NCI-H446 treated with DMSO at 0.1 percent for 48 hours (cell line): ENCODE measurements around the gene VEPH1.
A peak's percentile ranks its signal among the peaks of the same experiment; 100 is the strongest.

Experiments used
- DNase-seq: peaks from one replicate; lab custom pipeline; 2025; lab: John Stamatoyannopoulos, UW

The VEPH1 gene

DNA sequence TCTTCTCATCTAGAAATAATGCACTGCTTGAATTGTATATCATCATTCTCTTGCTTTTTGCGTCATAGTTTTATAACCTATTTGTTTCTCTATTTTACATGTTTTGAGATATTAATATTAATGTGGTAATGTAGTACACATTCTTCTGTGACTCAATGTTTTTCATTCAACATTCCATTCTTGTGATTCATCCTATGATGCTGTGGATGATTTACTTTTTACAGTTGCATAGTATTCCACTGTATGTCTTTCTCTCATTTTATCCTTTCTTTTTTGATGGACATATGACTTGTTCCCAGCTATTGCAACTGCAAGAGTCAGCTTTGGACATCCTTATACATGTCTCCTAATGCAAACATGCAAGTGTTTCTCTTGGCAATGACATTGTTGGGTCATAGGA, 20.6 kb upstream of the VEPH1 start:
- no peak for DNase-seq

DNA sequence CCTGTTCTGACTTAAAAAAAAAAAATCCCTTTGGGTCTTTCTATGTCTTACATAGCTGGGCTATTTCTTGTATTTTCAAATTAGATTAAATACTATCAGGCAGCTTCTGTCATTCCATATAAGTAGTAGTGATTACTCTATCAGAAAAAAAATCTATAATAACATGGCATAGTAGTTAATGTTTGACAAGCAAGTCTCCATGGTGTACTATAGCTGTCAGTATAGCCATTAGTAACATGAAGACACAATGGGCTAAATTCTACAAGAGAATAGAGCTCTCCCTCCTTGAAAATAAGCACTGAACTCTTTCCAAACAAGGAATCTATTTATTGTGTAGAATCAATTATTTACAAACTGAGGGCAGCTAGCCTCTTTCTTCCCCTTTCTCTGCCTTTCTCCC, 19.4 kb upstream of the VEPH1 start:
- no peak for DNase-seq

DNA sequence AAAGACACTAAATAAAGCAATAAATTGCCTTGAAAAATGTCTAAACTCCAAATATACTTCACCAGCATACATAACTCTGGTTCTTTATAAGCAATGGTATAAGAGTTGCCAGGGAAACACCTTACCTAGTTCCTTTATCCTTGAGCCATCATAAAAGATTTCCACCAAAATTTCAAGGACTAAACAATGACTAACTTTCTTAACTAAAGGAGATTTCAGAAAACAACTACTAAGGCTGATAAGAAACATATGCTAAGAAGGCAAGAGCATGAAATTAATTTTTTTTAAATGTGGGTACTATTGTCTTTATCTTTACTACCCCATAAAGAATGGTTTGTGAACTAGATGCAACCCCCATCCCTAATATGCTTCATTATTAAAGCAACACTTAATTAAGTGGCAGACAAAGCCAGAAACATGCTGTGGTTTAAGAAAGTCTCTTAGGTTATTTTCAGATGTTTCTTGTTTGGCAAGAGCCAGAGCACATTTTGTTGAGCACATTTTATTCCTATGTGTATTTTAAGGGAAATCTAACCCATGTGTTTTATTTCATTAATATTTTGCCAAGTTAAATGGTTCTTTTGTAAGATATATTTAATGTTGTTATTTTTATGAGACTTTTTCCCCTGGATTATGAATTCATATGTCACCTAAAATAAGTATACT, 17.4 kb upstream of the VEPH1 start:
- no peak for DNase-seq

DNA sequence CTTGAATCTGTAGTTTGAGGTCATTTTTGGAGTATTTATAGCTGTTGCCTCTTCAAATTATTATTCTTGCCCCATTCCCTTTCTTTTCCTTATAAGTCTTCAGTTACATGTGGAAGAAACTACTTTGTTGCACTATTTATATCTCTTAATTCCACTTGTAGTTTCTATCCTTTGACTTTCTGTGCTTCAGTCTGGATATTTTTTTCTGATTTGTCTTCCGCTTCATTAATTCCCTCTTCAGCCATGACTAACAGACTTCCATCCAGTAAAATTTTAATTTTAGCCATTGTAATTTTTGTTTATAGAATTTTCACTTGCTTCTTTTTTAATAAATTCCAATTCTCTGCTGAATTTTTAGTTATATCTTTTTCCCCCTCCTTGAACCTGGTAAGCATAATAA, 15.7 kb upstream of the VEPH1 start:
- no peak for DNase-seq

DNA sequence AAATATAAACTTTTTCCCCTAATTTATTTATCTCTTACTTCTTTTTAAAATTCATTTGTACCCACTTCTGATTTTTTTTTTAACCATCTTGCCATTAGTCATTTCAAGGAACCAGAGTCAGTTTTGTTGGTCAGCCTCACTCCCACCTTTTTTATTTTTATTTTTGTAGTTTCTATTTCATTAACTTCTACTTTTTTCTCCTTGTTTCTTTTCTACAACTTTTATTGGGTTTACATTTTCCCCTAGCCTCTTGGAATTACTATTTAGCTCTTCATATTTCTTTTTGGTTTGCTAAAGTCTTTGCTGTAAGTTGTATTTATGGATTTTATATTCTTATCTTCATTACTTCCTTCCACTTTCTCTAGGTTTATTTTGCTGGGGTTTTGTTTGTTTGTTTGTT, 13.7 kb upstream of the VEPH1 start:
- no peak for DNase-seq

DNA sequence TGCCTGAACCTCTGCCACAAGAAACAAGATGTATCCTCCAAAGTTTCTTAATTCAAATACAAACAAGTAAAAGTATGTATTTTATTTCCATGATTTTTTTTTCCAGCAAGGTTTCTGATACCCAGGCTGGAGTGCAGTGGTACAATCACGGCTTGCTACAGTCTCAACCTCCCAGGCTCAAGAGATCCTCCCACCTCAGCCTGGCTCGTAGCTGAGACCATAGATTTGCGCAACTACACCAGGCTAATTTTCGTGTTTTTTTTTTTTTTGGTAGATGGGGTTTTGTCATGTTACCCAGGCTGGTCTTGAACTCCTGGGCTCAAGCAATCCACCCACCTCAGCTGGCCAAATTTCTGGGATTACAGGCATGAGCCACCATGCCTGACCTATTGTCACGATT, 12.2 kb upstream of the VEPH1 start:
- no peak for DNase-seq

DNA sequence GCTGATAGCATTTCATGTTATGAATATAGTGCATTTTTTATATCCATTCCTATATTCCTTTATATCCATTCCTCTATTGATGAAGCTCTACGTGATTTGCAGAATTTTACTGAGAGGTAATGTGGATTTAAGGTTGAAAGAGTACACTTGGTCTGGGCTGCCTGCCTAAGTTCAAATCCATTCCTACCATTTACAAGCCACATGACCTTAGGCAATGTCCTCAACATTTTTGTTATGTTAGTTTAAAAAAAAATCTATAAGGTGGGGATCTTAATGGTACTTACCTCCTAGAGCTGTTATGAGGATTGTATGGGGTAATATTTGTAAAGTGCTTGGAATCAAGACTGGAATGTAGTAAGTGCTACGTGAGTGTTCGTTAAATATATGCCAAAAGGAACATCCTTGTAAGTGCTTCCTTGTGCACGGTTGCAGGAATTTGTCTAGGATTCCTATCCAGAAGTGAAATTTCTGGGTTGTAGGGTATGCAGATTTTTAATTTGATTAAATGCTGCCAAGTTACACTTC, 11.2 kb upstream of the VEPH1 start:
- no peak for DNase-seq

DNA sequence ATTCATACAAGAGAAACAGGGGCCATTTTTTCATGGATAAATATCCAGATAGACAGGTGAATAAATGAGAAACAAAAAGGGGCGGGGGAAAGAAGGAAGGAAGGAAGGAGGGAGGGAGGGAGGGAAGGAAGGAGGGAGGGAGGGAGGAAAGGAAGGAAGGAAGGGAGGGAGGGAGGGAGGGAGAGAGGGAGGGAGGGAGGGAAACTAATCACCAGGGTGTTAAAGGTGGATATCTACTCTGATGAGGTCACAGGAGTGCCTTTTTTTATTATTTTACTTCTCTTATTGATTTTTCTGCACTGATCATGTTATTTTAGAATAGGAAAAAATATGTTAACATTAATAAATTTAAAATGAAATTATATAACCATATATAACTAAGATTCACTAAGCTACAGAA, 10.4 kb upstream of the VEPH1 start:
- no peak for DNase-seq

DNA sequence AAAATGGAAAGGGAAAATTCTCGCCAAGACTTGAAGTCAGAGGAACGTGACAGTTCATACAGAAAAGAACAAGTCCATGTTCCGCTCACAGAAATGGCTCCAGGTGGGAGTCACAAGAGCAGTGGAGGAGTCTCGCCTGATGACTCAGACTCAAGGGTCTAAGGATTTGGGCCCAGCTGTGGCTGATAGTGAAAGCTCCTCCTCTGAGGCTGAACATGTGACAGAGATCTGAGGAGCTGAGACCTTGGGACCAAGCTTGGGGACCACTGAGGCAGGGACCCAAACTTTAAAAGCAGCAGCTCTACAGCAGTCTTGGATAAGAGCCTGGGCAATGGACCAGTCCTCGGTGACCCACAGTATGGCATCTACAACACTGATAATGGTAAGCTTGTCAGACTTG, 9.3 kb upstream of the VEPH1 start:
- DNase-seq = no peak

DNA sequence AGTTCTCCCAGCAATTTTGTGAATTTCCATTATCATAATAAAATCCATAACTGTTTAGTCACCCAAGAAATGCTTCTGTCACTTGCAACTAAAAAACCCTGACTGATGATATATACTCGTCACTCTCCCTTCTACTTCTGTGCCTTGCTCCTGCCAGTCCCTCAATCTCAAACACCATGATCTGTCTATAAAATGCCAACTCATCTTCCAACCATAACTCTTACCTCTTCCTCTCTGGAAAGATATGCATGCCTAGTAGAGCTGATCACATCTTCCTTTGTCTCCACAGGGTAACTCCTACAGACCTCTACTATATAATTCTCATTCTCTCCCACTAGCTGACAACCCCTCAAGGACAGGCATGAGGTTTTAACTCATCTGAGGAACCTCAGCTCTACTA, 5.2 kb upstream of the VEPH1 start:
- no peak for DNase-seq

DNA sequence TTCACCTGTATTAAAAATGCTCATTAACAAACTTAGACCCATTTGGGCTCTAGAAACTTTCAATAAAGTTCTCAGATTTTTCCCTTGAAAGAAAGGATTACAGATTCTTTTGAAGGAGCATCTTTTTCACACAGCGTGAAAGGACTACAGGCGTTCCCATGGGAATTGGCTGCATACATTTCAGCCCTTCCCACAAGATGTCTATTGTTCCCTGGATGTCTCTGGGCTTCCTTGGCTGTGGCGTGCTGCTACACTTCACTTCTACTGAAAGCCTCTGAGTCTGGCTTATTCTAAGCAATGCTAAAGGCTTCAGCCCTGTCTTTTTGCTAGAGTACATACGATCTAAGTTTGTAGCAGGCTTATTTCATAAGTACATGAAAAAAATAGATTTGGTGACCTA, 1.4 kb downstream of the VEPH1 start:
- no peak for DNase-seq

DNA sequence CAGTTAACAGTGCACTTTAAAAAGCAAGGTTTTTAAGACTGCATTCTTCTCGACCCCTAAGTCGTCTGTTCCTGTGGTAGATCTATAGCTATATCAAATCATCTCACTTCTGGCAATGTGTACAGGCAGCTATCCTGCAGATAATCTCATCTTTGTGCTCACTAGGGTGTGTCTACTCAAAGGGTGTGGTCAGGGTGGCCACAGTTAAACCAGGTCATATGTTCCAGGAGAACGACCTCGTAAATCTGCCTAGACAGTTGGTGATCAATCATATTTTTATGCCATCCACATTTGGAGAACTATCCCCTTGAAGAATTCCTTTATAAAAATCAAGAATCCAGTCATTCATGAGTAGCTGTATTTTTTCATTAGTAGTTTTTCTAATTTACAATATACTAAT, 3.0 kb downstream of the VEPH1 start:
- no peak for DNase-seq

DNA sequence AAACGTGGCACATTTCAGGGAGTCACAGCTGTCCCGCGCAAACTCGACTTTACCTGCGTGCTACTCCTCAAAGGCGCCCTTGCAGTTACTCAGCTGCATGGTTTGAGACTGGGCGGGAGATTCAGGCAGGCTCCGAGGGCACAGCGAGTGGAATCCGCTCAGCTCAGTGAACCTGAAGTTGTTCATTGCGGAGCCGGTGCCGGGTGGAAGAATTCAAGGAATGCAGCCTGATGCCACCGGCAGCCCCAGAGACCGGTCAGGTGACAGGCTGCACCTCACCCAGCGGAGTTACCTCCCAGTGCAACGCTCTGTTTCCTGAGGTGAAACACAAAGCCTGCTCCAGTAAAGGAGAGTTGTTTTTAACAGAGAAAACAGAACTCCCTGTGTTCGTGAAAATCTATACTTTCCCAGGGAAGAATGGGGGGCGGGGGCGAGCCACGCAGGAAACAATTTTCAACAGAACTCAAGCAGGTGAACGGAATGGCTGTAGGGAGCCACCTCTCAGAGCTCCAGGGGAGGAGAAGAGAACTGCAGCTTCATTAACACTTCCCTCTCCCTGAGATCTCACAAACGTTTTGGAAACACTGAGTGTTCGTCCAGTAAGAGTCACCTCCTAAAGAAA, 3.8 kb downstream of the VEPH1 start:
- no peak for DNase-seq

DNA sequence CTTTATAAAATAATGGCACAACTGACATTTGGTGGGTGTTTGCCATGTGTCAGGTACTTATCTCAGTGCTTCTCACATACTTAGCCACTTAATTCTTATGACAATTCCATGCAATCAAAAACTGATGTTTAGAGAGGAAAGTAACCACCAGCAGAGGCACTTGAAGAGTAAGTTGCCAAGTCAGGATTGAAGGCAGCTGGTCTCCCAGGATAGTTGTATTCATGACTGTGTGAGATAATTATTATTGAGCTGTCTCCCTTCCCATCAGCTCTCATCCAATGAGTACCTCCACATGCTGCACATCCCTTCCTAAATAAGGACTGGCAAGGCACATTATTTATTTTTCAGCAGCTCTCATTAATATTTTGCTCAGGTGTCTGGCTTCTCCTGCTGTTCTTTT, 4.8 kb downstream of the VEPH1 start:
- DNase-seq = peak; percentile 30

DNA sequence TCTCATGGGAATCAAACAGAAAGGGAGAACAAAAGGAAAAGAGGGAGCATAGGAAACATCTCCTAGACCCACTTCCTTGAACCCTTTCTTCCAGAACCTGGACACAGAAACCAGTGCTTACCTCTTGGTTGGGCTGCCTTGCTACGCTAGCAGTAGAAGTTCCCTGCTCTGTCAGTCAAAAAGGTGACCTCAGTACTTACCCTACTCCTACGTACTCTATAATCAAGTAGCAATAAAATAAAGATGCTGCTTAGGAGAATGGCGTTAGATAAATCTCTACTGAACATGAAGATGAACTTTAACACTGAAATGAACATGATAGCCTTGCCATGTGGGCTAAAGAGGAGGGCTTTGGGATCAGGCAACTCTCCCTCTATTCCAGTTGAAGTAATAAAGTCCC, 7.4 kb downstream of the VEPH1 start:
- no peak for DNase-seq

DNA sequence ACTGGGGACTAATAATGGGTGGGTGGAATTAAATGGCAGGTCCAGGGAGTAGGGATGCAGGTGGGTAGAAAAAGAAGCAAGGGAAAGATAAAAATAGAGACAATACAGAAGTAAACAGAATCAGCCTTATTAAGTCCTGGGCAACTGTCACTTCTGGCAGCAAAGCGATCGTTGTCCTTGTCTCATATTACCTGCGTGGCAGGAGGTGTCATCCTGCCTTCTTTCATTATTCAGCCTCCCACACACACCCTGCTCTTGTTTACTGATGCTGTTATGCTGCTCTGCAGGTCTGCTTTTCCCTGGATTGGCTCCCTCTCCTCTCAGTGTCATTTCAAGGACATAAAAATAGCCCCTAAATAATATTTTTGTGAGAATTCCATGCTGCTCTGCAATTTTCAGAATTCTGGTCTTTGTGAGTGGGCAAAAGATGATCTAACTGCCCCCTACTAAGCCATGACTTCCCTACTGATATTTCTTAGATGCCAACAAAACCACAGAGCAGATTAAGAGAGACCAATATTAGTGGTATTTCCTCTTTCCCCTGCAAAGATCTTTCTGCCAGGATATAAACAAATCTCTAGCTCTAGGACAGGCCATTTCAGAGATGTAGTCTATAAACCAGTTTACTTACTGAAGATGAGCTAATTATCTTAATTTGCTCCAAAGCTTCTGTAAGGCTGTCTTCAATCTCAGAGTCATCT, 8.5 kb downstream of the VEPH1 start:
- DNase-seq = no peak

DNA sequence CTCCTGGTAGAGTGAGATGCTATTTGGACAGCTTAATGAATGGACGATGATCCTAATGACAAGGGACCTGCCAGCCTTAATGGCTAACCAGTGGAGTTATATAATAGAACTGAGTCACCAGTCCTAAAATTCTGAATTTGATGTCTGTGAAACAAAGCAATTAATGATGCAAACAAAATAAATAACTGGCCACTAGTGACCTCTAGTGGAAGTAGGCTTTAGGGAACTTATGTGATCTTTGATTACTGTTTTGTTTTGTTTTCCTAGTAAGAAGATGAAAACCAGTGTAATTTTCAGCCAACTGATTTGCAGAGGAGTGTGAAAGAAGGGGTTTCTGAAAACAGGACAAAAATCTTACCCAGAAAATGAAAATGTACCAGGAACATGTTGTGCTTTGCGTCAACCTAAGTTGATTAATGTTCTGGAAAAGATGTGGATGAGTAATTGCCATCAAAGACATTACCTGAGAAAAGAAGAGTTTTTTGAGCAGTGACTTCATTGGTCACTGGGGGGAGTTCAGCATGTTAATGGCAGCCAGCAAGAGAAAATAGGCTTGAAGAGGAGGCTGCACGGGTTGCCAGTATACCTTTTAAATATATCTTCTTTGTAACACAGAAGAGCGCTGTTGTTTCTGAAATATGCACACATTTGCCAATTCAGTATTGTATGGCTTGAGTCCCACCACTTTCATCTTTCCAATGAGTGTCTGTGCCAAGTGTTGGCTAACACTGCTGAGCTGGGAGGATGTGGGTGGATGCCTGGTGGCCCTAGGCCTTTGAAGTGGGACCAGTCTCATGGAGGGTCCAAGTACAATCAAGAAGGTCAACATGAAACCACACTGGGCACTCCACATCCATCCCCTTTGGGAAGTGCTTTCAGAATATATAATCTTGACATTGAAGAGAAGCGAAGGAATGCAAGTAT, 9.3 kb downstream of the VEPH1 start:
- peak; percentile 62 for DNase-seq

DNA sequence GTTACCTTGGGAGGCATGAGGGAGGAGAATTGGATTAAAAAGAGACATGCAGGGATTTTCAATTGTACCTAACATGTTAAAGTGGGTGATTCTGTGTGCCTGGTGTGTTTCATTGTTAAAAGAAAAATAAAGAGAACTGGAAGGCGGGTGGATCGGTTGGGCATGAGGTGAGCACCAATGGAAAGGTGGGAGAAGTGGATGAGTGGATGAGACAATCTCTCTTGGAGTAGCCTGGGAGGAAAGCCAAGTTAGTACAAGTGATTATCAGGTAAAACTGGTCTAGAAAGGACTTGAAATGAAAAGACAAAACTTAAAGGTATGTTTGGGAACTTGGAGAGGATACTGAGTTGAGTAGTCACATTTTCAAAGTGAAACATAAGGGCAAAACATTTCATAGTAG, 12.1 kb downstream of the VEPH1 start:
- DNase-seq = no peak

DNA sequence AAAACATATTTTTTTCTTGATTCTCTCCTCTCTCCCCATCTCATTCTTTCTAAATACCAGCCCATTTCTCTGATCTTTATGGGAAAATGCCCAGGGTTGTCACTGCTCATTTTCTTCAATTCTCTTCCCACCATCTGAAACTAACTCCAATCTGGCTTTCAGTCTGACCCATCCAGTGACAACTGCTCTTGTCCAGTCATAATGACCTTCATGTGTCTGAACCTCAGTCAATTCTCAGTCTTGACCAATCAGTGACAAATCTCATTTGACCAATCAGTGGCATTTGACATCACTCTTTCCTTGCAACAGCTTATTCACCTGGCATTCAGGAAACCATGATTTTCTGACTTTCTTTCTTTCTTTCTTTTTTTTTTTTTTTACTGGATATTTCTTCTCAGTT, 15.1 kb downstream of the VEPH1 start:
- no peak for DNase-seq

DNA sequence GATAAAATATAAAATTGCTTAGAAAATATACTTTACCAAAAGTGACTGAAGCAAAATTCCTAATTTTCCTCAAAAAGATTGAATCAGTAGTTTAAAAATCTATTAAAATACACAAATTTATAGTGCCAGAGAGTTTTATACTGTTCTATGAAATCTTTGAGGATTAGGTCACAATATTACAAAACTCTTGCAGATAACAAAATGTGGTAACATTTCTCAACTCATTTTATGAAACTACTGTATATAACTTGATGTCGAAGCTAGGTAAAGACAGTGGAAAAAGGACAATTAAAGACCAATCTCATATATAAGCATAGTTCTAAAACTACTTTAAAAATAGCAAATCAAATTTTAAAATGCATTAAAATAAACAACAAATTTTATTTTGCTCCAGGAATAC, 15.9 kb downstream of the VEPH1 start:
- no peak for DNase-seq

DNA sequence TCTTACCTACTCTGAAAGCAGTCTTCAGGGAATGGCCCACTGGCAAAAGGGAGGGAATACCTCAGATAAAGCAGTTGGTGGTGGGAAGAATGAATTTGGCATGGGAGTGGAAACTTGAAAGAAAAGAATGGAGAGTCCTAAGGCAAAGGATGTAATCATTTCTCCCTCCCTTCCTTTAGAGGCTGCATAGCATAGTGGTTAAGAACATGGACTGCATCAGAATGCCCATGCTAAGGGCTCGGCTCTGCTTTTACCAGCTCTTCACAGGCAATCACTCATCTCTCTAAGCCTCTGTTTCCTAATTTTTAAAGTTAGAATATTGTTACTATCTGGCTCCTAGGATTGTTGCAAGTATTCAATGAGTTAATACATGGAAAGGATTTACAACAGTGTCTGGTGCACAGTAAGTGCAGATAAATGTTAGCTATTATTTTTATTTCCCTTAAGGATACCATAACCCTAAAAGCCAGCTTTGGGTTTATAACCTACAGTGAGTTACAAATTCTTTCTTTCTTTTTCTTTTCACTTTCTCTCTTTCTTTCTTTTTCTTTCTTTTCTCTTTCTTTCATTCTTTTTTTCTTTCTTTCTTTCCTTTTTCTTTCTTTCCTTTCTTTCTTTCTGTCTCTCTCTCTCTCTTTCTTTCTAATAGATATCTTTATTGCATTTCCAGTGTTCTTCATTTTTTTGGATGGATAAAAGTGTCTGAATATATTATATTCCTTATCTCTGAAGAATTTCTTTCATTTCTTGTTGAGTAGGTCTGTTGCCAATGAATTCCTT, 23.6 kb downstream of the VEPH1 start:
- no peak for DNase-seq

DNA sequence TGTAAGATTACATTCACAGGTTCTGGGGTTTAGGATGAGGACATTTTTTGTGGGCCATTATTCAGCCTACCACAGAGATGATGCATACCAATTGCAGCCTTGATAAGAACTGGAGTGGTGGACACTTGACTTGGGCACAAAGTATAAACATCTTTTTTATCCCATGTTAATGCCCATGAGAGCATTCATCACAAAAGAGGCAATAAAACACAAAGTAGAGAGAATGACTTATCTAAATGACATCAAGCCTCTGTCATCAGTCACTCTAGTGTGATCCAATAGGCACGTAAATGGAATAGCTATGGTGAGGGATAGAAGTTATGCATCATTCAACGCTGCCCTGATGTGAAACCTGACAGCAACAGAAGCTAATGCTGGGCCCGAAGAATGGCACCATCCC, 25.8 kb downstream of the VEPH1 start:
- no peak for DNase-seq
